Right renal cortex interstitium (tissue), 3 donors: ENCODE measurements around the gene FEZ2. TPM values are rescaled to one million over a fixed set of nuclear protein-coding genes. Genes with fewer than 3 reads are reported as not detected.
"Not testable (repeated sequence)": the region's sequence is repeated elsewhere in the genome, so short reads cannot be mapped to it uniquely, and the experiment has no call there.

Source experiments
- DNase-seq, 3 donors: peaks; one replicate each; pipeline ENCODE4 v3.0.0-alpha.2; 2013; ENCODE audit warnings: low read depth in 3 of 3, low spot score in 2 of 3
- polyA plus RNA-seq, 3 donors: library from polyadenylated mRNA; unstranded; fragments of 120-200 nt; gene quantifications; one replicate each; pipeline ENCODE4 v1.2.1, GENCODE V29; 2013; ENCODE audit not compliant: insufficient read length in 3 of 3

The FEZ2 gene, protein sequence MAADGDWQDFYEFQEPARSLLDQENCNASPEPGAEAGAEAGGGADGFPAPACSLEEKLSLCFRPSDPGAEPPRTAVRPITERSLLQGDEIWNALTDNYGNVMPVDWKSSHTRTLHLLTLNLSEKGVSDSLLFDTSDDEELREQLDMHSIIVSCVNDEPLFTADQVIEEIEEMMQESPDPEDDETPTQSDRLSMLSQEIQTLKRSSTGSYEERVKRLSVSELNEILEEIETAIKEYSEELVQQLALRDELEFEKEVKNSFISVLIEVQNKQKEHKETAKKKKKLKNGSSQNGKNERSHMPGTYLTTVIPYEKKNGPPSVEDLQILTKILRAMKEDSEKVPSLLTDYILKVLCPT
- polyA plus RNA-seq: 10 to 100 TPM; 85.0 to 86.8 (median 85.8) TPM

DNA sequence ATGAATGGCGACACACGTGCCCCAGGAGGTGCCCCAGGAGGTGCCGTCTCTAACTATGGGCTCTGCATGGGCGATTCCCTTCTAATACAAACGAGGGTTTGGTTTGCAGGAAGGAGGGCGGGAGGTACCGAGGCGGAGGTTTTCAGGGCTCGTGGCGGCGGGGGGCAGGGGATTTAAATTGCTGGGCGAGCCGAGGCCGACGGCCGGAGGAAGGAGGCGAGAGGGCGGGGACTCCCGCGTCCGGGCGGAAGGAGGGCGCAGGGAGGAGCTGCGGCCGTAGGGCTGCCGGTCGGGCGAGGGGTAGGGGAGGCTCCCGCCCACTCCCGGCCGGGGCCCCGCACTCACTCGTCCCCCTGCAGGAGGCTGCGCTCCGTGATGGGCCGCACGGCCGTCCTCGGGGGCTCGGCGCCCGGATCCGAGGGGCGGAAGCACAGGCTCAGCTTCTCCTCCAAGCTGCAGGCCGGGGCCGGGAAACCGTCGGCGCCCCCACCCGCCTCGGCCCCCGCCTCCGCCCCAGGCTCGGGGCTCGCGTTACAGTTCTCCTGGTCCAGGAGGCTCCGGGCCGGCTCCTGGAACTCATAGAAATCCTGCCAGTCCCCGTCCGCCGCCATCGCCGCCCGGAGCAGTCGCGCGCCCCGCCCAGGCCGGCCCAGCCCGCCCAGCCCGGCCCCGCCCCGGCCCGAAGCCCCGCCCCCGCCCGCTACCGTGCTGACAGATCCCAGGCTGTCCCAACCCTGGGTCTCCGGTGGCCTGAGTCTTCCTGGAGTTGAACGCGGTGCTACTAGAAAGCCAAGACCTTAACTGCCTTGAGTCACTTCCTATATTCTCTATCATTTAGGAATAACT lies at the start of gene FEZ2:
TSS of gene FEZ2 (minus strand) at position 637 of the 846 bp plus-strand sequence. CDS start at position 611, 26 bp downstream.
- peak in 1 of 3 donors; percentile 62 for DNase-seq

DNA sequence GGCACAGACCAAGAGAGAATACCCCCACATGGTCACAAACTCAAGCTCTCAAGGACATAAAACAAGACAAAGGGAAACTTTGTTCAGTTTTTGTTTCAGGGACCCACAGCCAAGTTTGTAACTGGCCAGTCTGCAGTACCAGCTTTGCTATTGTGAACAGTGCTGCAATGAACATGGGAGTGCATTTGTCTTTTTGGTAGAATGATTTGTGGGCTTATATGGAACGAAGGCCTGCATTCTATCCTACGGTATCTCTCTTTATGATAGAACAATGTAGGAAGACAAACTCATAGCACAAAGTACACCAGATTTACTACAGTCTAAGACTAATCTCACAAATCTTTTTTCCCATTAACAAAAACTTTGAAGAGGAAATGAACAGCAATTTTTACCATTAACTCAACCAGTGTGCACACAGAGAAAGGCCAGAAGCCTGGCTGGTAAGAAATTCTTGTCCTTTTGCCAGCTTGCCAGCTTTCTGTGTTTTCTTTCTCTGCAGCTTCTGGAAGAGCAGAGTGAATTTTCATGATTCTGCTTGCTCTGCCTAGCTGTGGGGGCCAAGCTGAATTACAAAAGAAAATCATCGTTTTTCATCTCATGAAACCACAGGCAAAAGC lies 37.1 kb upstream of the FEZ2 start:
- DNase-seq: no peak

DNA sequence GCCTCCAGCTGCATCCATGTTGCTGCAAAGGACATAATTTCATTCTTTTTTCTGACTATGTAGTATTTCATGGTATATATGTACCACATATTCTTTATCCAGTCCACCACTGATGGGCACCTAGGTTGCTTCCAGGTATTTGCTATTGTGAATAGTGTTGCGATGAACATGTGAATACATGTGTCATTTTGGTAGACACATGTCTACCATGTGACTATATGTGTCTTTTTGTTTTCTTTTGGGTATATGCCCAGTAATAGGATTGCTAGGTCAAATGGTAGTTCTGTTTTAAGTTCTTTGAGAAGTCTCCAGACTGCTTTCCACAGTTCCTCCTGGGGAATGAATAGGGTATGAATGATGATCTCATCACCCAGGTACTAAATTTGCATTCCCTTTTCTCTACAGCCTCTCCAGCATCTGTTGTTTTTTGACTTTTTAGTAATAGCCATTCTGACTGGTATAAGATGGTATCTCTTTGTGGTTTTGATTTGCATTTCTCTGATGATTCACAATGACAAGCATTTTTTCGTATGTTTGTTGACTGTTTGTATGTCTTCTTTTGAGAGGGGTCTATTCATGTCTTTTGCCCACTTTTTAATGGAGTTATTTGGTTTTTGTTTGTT lies 35.6 kb upstream of the FEZ2 start:
- no peak for DNase-seq

DNA sequence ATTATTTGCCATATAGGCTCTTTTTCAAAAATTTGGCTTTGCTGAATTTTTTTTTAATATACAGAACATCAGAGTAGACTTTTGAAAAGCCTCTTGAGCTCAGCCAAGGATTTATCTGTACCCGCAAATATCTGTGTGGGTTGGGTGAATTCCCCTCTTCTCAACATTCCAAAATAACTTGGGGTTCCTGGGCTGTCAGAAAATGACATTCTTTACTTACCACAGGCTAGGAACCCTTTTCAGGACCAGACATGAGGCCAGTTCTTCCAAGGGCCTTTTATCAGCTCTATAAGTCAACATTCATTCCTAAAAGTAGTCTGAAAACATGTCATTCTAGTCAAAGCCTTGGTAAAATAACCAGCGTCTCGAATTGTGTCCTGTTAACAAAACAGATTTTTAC lies 28.8 kb upstream of the FEZ2 start:
- DNase-seq: no peak

DNA sequence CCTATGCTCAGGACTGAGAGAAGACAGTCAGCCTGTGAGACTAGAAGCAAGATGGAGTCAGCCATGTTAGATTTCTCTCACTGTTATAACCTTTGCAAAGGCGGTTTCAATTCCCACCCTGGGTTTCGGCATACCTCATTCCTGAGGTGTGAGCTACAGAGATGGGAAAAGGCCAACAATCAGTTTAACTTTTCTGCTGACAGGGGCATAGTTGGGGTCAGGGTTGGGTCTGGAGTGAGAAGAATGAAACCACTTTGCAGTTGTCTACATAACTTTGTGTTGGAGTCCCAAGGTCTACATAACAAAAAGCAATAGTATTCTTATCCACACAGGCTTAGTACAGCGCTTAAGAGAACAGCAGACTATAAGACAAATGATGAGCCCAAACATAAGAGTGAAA lies 28.1 kb upstream of the FEZ2 start:
- DNase-seq: no peak

DNA sequence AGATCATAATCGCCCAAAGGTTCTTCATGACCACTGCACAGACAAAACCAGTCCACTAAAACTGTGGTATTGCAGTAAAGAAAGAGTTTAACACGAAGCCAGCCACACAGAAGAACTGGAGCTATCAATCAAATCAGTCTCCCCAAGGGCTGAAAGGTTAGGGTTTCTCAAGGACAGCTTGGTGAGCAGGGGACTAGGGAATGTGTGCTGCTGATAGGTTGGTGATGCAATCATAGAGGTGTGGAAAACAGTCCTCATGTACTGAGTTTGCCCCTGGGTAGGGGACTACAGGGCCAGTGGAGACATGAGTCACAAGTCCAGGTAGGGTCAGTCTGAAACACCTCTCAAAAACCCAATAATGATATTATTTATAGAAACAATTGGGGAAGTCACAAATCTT lies 27.3 kb upstream of the FEZ2 start:
- DNase-seq: no peak

DNA sequence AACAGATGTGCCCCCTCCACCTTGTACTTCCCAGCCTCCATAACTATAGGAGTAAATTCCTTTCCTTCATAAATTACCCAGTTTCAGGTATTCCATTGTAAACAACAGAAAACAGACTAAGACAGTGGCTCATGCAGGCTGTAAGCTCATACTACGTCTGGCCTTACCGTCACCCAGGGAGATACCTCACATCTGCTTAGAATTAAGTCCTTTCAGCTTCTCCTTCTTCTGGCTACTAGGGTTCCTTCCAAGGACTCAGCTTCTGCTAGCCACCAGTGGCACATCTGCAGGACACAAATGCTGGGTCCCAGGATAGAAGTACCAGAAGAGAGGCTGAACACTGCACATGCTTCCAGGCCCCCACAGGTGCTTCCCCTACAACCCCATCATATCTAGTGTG lies 22.4 kb upstream of the FEZ2 start:
- no peak for DNase-seq

DNA sequence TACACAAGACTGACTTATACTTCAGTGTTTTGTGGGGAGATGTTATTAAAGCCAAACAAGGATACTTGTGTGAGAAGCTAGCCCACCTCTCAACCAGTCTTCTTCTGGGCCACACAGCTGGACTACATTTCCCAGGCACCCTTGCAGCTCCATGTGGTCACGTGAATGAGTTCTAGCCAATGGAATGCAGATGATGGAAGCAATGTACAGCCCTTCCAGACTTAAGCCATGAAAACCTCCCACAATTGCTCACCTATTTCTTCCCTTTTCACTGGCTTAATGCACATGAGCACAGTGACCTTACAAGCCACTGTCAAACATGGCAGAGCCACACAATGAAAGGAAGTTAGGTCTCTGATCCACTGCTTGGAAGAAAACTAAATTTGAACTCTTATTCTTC lies 20.4 kb upstream of the FEZ2 start:
- DNase-seq: peak in 1 of 3 donors; percentile 30

DNA sequence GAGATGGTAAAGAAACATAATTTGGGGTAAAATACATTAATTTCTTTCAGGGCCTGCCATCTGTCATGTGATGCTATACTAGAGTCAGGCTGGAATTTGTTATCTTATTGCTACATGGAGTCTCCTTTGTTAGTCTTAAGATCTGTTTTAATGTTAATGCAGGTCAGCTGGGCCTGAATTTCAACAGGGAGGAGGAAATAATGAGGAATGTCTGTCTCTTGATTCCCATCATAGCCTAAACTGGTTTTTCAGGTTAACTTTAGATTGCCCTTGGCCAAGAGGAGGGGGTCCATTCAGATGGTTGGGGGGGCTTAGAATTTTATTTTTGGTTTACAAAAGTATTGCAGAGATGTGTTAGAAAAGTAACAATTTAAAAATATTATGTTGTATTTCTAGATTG lies 19.0 kb upstream of the FEZ2 start:
- no peak for DNase-seq

DNA sequence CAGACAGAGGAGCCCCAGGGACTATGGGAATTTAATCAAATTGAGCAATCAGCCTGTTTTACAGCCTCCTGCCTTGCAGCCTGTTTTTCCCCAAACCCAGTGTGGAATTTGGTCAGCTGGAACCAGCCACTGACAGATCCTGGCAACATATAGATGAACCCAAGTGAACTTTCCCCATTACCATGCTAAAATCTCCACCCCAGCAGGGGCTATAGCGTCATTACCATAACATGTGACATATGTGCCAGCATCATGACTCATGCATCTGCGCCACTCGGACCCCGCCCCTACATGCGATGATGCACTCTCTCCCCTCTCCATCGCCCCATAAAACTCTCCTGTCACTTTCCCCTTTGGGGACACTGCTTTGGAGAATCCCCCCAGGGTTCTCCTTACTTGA lies 17.3 kb upstream of the FEZ2 start:
- DNase-seq: no peak

DNA sequence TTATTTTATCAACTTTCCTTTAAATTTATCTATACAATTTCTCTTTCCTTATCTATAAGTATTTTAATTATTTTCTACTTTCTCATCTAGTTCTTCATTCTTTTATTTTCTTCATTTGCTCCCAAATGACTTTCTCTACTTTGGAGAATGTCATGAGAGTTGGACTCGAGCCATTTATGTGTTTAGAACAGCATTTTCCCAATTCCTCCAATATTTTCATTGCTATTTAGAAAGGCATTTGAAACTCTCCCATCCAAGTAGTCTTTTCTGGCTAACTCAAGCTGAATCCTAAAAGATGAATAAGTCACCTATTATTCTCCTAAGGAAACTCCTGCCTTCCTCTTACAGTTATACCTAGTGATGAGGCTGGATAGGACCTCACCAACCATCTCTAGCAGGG lies 15.8 kb upstream of the FEZ2 start:
- DNase-seq: no peak

DNA sequence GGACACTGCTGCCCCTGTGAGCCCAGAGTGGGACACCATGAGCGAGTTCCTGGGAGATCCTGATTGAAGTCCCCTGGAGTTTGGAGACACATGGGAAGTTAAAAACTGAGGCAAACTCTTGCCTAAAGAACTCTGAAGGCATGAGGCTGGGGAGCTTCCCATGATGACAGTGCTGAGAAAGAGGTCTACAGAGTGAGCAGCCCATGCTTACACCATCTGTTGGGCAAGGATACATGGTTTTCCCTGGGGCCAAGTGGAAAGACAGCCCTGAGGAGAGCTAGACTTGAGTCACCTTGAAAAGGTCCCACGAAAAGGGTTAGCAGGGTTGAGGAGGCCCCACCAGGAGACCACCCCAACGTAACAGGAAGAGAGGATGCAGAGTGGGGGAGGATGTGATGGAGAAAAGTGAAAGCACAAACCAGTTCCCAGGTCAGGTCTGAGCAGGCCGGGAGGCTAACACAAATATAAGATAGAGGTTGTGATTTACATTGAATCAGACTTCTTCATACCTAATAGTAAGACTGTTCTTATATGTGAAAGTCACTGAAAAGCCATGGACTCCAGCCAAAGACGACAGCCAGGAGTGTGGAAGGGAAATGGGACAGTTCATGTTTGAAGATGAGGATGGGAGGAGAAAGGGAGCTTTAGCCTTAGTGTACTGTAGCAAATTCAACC lies 13.5 kb upstream of the FEZ2 start:
- no peak for DNase-seq

DNA sequence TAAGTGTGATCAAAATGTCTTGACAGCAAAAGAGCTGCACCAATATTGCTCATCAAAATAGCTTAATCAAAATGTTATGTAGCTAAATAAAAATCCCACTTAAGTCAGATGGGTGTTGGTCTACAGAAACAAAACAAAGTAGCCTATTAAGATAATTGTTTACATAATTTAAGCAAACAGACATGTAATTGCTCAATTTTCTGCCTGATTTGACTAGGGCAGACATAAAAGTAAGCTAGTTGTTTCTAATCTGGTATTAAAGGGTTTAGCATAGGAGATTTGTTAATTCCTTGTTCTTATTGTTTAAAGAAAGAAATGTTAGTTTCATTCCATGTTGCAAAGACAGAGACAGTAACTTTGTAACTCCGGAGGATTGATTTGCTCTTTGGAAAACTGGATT lies 11.5 kb upstream of the FEZ2 start:
- no peak for DNase-seq

DNA sequence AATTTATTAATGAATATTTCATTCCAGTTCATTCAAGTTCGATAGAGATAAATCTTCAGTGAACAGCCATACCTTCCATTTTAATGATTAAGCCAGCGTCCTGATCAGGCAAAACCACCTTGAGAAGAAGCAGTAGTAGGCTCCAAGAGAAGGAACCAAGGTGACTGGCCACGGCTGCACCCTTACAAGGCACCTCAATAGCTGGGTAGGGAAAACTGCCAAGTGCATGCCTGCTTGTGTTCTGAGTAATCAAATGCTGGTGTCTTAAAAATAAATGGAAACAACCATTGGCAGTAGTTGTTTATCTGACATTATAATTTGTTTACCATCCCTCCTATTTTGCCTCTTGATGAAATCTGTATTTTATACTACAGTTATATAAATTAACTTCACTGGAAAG lies 10.0 kb upstream of the FEZ2 start:
- DNase-seq: no peak

DNA sequence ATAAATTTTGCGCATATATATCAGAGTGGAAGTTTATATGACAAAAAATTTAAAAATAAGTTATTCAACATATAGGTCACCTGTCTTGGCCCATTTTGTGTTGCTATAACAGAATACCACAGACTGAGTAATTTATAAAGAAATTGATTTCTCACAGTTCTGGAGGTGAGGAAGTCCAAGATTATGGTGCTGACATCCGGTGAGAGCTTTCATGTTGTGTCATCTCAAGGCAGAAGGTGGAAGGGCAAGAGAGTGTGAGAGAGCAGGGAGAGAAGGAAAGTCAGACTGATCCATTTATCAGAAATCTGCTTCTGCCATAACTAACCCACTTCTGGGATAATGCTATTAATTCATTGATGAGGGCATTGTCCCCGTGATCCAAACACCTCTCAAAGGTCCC lies 9.0 kb upstream of the FEZ2 start:
- no peak for DNase-seq

DNA sequence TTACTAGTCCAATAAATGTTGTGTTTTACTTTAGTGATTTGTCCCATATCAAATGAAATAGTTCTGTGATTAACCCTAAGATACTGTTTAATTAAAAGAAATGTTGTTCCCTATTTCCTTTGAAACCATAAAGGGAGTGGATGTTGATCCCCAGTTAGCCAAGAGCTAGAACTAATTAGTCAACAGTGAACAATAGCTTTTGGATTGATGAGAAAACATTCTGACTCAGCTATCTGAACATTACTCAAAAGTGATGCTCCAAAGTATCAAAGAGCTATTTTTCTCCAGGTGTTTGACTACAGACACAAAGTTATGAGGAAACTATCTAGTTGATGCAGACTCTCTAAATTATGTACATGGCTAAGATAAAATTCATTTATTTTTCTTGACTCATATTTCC lies 7.3 kb upstream of the FEZ2 start:
- DNase-seq: no peak

DNA sequence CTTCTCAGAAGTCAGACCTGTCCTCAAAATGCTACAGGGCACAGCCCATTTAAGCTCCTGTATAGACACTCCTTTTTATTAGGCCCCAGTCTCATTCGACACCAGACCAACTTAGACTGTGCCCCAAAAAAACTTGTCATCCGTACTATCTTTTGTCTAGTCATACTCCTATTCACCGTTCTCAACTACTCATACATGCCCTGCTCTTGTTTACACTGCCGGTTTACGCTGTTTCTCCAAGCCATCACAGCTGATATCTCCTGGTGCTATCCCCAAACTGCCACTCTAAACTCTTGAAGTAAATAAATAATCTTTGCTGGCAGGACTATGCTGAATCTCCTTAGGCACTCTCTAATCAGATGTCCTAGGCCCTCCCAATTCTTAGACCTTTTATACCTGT lies 5.7 kb upstream of the FEZ2 start:
- not testable (repeated sequence) for DNase-seq

DNA sequence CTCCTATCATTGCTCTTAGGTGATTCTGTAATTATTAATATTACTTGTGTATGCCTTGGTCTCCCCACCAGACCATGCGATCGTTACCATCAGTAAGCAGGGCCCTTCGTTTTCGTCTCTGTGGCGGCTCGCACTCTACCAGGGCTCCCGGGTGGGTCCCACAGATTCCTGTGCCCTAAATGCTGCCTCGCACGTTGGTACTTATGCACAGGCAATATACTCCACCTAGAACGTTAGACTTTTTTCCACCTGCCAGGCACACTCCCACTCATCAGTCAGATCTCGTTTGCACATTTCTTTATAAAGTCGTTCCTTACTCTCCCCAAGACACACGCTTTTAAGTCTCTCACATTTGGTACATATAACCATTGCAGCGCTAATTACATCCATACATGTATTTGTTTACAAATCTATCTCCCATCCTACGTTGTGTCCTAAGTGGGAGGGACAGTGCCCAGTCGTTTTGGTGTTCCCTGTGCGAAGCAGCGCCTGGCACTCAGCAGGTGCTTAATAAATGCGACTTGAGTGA lies 901 bp downstream of the FEZ2 start:
- DNase-seq: no peak

DNA sequence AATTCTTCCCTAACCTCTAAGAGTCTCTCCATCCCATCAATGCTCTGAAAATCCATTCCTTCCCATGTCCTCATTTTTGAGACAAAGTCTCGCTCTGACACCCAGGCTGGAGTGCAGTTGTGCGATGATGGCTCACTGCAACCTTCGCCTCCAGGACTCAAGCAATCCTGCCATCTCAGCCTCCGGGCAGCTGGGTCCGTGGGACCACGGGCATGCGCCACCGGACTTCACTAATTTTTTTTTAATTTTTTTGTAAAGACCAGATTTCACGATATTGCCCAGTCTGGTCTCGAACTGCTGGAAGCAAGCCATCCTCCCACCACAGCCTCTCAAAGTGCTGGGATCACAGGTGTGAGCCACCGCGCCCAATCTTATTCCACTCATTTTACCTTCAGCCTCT lies 1.6 kb downstream of the FEZ2 start:
- DNase-seq: no peak

DNA sequence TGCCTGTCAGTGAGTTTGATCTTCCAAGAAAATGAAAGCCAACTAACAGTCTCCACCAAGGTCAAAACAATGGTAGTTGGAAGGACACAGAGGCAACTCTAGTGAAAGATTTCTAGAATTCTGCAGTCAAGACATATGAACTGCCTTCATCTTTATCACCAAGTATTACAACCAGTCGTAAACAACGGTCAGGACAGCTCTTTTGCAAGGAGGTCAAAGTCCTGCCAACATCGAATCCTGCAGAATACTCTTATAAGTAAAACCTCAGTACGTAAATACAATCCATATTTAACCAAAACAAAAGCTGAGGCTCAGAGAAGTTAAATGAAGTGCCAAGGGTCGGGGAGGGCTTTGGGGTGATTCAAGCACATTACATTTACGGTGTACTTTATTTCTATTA lies 3.1 kb downstream of the FEZ2 start:
- no peak for DNase-seq
